Stimulated activated CD8-positive, alpha-beta memory T cell treated with anti-CD3 and anti-CD28 coated beads, Interleukin-7, amount 100 ng/mL, for 48 hours (primary cell): ENCODE results near the gene WNT4.
A peak's percentile ranks its signal among the peaks of the same experiment; 100 is the strongest.

Experiments used
- DNase-seq, 2 donors: peaks; one replicate each; pipeline ENCODE4 v3.0.0-alpha.2; 2020; ENCODE audit warnings: low read depth in 1 of 2; ENCODE audit errors: extremely low read depth in 1 of 2

Gene WNT4

GRCh38 chr1:22089134-22089571 is 53.7 kb downstream of the WNT4 start:
- peak in 1 of 2 donors; percentile 19 for DNase-seq

DNA sequence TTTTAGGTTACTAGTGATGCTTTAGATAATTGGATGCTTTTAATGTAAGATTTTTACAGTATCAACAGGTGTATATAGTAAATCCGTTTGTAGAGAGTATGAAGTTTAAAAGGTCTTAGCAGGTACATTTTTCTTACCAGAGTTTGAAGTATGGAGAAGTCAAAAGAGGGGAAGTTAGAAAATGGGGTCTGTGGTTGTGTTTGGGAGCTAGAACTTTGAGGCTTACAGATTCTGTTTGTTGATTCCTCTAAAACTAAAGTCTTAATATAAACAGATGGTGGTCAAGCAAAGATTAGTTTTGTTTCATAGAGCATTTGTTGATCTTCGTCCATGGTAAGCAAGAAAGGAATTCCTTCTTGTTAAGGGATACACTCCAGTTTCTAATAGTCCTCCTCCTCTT is 54.6 kb downstream of the WNT4 start:
- no peak for DNase-seq

- DNase-seq, result no peak
Observed at GRCh38 chr1:22080191-22080590, 62.7 kb downstream of the WNT4 start.

DNA sequence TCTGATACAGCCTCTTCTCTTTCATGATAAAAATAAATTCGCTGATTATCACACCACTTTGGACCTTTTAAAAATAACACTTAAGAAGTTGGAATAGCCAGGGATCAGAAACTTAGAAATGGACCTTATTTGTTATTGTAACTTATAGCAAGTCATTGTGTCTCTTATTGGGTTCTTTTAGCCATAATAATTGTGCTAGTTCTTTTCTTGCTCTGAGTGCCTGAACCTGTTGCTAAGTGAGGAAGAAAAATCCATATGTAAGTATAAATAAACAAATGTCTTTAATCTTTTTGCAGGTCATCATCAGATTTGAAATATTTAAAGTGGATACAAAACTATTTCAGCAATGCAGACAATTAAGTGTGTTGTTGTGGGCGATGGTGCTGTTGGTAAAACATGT is 64.8 kb downstream of the WNT4 start:
- no peak for DNase-seq

DNA sequence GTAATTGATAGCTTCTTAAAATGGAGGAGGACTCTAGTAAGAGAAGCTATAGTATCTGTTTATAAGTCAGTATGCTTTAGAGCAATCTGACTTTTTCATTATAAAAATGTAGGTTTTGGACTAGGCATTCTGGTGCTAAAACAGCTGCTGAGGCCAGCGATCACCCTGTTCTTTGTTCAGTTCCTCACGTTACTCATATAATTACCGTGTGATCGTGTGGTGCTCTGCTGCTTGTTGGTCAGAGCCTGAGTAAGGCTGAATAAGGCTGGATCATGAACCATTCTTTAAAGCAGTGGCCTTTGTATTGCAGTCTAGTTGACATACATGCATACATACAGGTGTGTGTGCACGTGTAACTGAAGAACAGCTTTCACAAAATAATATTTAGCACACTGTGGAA is 65.2 kb downstream of the WNT4 start:
- DNase-seq, result no peak

DNA sequence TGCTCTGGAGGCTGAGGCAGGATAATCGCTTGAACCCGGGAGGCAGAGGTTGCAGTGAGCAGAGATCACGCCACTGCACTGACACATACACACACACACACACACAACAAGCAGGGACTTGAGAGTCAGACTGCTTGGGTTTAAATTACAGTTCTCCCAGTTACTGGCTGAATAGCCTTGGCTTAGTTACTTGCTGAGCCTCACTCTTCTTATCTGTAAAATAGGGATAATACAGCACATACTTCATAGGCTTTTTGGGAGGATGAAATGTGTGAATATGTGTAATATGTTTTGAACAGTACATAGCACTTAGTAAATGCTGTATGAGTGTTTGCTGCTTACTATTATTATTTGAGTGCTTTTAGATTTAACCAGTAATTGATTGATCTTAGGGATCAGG is 66.6 kb downstream of the WNT4 start:
- no peak for DNase-seq

DNA sequence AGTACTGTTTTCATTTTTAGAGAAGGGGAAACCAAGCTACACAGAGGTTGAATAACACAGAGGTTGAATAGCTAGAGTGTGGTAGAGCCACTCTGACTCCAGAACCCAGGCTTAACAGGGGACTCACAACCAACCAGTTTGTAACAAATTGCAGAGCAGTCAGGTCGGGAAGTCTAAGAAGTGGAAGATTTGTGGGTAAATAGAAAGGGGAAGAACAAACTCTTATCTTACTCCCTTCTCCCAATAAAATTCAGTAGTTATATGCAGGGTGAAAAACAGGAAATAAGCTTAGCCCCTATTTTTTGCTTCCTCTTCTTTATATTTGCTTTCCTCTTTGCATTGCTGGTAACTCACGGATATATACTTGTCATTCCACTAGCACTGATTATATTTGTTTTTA is 67.2 kb downstream of the WNT4 start:
- DNase-seq, result no peak

GRCh38 chr1:22074803-22075202 is 68.1 kb downstream of the WNT4 start:
- no peak for DNase-seq

- DNase-seq, result no peak
Observed at GRCh38 chr1:22071511-22071910, 71.4 kb downstream of the WNT4 start.
